GM18519 (cell line): ENCODE data around the gene ADARB1.

Source experiments
- ATAC-seq: cut with Tn5 transposase; IDR thresholded peaks from one replicate; pipeline ENCODE4 v1.9.1; 2021; ENCODE audit warnings: mild to moderate bottlenecking, moderate library complexity; ENCODE audit not compliant: unreplicated experiment, low FRiP score

Gene ADARB1

DNA sequence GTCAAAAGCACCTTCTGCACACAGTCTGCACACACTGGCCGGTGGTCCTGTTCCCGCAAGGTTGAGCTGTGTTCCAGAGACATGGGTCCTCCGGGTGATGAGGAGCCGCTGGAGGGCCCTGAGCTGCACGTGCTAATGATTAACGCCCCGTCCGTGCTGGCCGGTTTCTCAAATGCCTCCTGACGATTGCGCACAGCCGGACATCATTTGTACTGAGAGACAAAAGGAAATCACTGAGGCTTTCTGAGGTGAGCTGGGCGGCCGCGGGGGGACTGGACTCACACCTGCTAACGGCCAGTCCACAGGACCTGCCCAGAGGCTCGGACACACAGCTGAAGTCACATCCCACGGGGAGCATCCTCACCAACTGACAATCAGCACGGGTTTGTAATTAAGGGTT, 184.1 kb downstream of the ADARB1 start:
- no peak for ATAC-seq

DNA sequence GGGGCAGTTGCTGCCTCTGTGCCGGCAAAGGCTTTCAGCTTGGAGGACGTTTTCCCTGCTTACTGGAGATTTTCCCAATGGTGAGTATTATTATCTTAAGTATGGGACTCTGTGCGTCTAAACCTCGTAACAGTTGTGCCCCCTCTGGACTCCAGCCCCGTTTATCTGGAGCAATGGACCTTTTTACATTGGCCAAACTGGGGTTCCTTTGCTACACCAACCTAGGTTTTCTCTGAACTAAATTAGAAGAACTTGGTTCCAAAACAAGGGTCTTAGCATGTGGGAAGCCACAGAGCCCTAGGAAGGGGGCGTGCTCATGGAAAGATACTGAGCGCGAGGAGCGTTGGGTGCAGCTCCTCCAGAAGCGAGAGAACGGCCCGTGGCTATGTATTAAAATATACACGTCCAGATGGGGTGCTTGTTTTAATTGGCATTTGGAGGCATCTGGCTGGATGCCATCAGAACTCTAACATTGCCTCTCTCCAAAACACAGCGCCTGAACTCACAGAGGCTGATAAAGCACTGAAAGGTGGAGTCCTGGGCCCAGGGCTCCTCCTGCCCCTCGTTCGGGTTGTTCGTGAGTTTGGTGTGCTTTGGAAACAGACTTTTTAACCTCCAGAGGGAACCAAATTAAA, 184.9 kb downstream of the ADARB1 start:
- ATAC-seq = no peak

DNA sequence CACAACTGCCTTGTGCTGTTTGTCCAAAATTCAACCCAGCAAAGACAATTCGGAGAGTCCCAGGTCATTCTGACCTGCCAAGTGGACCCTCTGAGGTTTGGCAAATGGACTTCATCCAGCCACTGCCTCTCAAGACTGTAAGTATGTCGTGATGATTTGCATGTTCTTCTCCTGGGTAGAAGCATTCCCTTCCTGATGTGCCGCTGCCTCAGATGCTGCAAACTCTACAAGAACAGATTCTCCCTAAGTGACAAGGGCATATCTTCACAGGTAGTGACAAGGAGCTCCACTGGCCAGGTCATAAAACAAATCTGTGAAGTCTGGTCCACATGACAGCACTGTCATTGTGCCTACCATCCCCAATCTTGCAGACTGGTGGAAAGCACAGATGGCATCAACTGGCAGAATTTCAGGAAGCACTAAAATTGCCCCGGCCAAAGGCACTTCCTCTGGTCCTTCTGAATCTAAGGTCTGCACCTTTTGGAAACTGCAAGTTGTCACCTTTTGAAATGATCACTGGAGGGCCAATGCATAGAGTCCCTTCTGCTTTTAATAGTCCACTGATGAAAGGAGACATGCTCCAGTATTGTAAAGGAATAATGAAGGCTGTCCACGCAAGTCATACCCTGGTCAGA, 185.9 kb downstream of the ADARB1 start:
- no peak for ATAC-seq

DNA sequence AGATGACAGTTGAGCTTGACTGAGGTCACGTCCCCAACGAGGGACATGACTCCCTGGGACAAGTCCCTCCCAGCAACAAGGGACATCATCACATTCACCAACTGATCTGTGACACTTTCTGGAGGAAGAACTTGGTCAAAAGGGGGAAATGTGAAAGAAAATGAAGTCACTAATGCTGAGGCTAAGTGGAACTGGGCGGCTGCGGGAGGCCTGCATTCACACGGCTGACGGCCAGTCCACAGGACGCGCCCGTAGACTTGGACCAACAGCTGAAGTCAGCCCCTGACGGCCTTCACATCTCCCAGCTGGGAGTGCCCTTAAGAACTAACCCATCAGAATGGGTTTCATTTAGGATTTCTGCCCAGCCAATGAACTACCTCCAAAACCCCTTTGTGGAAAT, 186.7 kb downstream of the ADARB1 start:
- no peak for ATAC-seq

DNA sequence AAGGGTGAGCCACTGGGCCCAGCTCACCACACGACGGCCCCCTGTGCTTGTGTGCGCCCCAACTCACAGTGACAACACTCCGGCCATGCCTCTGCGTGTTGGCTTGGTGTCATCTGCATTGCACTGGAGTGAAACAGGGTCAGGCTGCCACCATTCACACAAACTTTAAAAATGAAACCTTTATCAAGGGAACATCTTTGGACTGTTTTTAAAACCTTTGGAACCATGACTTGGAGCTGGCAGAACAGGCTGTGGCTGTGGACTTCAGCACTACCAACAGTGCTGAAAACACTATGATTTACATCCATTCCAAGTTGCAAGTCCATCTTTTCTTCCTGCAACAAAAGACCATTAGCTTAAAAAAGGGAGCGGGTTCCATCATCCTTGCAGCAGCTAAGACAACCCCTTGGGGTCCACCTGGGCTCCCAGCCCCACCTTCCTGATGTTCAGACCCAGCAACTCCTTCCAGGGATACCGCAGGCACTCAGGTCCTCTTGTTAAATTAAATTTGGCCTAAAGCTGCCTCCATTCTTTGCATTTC, 187.7 kb downstream of the ADARB1 start:
- no peak for ATAC-seq

DNA sequence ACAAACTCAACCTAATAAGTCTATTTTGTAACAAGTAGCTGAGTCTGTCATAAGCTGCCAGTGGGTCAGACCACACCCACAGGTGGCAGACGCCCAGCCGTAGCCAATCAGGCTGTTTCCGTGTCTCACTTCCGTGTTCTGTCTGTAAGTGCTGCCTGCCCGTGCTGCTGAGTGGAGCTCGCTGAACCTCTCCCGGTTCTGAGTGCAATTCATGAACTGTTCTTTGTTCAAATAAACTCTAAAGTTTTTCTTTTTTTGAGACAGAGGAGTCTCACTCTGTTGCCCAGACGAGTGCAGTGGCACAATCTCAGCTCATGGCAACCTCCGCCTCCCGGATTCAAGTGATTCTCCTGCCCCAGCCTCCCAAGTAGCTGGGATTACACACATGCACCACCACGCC, 188.2 kb downstream of the ADARB1 start:
- ATAC-seq = no peak

DNA sequence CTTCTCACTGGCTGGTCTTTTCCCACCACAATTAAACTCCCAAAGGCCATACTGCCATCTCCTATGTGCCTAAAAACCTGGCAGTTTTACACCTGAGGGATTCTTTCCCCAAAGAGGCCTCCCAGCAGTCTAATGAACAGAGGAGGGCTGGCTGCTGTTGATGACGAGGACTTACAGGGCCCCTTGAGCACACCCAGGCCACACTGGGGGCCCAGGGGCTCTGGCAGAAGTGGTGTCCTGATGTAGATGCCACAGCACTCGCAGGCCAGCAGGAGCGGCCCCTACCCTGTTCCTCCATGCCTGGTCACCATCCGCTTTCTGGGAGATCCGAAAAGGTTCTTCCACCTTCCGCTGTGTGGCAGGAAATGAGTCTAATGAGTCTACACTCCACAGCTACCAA, 189.2 kb downstream of the ADARB1 start:
- ATAC-seq = no peak

DNA sequence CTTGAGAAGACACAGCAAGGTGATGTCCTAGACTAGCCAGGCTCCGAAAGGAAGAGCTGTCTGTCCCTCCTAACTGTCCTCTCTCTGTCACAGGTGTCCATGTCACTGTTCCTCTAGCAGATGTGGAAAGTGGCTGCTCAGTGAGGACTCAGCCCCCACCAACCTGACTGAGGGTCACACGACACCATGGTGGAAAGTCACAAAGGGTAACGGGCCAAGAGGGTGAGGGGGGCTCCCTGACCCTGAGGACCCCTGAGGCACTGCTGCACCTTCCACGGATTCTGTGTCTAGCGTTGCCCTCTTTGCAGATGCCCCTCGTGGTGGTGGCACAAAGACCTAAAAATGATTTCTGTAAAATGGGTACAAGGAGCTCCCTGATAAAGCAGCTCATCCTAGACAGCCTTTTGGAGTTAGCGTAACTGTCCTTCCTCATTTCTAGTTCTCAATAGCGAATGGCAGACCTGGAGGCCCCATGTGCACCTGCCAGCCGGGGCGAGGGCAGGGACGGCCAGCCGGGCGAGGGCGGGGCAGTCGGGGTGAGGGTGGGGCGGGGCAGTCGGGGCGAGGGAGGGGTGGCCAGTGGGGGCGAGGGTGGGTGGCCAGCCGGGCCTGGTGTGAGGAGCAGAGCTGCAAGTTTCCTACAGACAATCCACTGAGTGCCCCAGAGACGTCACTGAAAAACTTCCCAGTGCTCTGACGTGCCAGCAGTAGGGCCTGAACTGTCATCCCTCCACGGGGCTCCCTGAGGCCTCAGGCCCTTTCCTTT, 189.9 kb downstream of the ADARB1 start:
- ATAC-seq = no peak

DNA sequence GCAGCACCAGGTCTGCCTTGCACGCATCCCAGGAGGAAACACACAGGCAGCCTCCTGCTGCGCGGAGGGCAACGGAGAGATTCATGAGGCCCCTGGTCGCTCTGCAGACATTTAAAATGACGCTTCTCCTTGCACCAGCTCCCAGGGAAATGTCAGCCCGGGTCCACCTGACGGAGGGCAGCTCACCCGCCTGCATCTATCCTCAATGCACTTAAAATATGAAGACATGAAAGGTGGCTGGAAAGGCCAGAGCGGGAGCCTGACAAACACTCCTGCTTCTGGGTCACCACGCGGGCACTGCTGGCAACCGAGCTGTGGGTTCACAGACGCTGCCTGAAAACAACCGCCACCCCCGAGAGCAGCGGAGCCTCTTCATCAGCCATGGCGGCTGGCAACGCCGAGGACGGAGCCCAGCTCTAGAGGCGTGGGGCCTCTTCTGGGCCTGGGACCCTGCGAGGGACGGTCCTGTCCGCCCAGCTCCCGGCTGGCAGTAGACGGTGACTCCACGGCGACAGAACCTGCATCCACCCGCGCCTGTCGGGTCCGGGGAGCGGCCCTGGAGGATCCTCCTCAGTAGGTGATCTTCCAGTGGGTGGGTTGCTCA, 190.6 kb downstream of the ADARB1 start:
- no peak for ATAC-seq

DNA sequence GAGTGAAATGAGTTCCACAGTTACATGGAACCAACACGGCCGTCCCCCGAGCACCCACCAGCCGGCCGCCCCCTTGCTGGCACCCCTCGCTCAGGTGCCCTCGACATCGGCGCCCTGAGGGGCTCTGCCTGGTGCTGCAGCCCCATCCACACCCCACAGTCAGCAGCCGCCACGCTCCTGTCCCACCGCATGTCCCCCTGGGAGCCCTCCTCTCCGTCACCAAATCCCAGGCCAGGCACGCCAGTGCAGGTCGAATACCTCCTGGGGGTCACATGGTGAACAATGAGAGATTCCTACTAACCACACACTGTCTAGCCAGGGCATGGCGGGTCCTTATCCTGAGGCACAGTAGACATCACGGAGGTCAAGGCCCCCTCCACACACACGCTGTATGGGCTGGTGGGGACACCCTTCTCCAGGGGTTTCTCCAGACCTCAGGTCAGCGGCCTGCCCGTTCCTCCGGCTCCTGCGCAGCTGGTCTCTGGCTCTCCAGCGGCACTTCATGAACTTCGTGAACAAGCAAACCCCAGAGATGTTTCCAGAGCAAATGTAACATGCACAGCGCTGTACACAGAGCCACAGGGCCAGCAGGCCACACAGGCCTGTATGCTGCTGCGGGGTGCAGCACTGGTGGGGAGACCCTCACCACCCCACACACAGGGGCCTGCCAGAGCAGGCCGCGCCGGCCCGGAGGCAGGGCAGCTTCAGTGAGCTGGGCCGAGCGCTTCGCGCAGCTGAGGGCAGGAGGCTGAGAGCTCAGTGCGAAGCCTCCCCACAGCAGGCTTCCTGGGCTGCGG, 191.5 kb downstream of the ADARB1 start:
- ATAC-seq = no peak

DNA sequence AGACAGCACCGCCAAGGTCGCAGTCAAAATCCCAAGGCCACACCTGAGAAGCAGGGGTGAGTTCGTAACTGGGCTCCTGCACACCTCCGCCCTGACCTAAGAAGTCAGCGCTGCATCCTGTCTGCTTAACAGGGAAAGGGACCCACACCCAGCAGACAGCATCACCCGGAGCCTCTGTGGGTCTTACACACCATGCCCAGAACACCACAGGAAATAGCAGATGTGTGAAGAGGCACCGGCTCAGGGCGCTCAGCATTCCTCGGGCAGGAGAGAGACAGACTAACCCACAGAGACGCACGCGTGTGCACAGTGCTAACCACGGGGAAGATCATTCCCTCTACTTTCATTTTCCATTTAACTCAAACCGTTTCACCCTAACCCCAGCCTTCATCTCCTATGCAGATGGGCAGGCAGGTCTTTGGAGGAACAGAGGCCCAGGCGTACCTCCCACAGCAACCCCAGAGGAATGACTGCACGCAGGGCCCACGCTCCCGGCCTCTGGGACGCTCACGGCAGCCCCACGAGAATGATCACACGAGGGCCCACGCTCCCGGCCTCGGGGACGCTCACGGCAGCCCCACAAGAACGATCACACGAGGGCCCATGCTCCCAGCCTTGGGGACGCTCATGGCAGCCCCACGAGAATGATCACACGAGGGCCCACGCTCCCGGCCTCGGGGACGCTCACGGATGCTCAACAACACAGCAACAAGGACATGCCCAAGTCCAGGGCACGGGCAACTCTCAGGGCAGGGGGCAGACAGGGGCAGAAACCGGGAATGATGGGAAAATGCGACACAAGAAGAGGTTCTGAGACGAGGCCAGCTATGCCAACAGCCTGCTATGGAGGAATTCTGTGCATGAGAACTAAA, 192.4 kb downstream of the ADARB1 start:
- no peak for ATAC-seq

DNA sequence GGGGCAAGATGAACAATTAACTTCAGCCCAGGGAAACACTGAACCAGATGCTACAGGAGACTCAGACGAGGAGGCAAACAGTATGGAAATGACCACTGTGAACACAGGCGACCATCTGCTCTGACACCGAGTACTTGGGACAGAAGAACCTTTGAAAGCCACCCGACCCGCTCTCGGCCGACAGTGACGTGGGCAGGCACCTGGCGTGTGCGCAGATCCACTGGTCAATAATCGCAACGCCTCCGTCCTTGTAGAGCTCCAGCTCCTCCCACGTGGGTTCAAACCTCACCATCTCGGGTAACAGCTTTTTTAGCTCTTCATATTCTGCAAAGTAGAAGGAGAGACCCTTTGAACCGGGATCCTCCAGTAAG, 193.0 kb downstream of the ADARB1 start:
- ATAC-seq = no peak

DNA sequence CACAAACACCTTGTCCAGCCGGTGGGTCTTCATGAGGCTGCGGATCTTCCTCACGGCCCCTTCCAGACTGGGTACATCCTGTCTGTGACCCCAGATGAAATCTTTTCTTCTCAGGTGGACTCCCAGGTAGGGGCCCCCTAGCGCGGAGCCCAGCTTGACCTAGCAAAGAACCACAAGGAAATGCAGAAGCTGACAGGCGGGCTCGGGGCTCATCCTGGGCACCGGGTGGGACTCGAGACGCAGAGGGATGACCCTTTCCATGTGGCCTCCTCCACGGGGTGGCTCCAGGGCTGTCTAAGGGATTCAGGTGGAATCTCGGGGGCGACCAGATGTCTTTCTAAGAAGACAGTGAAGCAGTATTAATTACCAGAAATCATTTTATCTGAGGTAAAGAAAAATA, 195.5 kb downstream of the ADARB1 start:
- ATAC-seq = no peak

DNA sequence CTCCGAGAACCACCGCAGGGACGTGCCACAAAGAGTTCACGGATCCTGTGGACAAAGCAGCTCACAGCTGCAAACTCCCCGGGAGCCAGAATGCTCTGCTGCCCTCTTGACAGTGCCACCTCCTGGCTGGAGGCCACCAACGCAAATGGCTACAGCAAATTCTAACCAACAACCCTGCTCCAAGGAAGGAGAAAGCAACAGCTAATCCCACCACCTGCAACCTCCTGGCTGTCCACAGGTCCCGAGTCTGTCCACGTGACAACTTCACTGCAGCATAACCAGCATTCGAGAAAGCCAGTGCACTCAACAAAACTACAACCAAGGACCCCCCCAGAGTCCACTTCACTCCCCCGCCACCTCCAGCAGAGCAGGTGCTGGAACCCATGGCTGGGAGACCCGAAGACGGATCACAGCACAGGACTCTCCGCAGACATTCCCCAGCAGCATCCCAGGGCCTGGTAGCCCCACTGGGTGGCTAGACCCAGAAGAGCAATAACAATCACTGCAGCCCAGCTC, 196.0 kb downstream of the ADARB1 start:
- ATAC-seq = no peak
